ENCODE results near the gene ARMCX1.

ARMCX1 gene

DNA sequence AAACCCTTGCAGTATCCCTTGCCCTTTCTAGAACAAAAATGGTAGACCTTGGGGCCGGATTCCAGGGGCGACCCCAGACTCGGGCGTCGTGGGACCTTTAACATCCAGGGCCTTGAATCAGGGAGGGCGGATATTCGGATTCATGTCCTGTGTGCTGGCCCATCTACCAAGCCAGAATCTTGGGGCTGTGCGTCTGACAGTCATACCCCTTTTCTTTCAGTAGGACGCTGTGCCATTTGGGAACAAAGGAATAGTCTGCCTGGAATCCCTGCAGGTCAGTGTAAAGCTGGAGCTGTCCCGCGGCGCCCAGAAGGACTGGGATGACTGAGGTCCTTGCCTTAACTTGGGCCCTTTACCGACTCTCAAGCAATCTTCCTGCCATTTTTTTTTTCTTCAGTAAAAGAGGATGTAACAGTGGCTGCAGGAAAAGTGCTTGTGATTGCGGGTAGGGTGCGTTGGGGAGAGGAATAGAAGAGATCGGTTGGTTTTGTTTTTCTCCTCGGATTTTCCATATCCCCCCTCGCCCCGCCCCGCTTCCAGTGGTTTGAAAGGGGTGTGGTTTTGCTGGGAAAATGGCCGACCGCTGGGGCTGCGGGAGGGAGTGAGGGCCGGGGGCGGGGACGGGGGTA, 518 bp downstream of the ARMCX1 start:
- no peaks in the 10 kb centered on the region for H3K4me1 ChIP-seq (ENCODE audit: control insufficient read depth, insufficient read depth, low read length)
- ChIA-PET POLR2A (no interaction called here), CTCF (no interaction called here)
- no peak overlapping the region for H3K27ac ChIP-seq (ENCODE audit: extremely low read depth, low read depth, low read length)
- no peaks in the 10 kb centered on the region for H3K9me3 ChIP-seq (ENCODE audit: control insufficient read depth, insufficient read depth, low read depth, low read length)
- TF ChIP-seq, protein P1, sequence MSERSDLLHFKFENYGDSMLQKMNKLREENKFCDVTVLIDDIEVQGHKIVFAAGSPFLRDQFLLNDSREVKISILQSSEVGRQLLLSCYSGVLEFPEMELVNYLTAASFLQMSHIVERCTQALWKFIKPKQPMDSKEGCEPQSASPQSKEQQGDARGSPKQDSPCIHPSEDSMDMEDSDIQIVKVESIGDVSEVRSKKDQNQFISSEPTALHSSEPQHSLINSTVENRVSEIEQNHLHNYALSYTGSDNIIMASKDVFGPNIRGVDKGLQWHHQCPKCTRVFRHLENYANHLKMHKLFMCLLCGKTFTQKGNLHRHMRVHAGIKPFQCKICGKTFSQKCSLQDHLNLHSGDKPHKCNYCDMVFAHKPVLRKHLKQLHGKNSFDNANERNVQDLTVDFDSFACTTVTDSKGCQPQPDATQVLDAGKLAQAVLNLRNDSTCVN (tag by site-specific recombination; optimal IDR thresholded peaks at IDR 0.05), result no peak
- TF ChIP-seq OSR2 (tag by site-specific recombination; IDR thresholded peaks at IDR 0.05) (no peak), ZNF785 (tag by site-specific recombination; IDR thresholded peaks at IDR 0.05) (no peak), ZNF248 (tag by site-specific recombination; IDR thresholded peaks at IDR 0.05) (no peak), RBAK (tag by site-specific recombination; IDR thresholded peaks at IDR 0.05) (no peak)
- peak overlapping the region; percentile 10 for H3K4me3 ChIP-seq (ENCODE audit: low read depth, low read length)
- no peaks in the 10 kb centered on the region for H3K36me3 ChIP-seq (ENCODE audit: control insufficient read depth in 2 of 2, insufficient read depth in 1 of 2, low read length in 2 of 2)

GRCh38 chrX:101551380-101551767, 1.0 kb downstream of the ARMCX1 start:
- TF ChIP-seq ZNF521 (tag by site-specific recombination; IDR thresholded peaks at IDR 0.05) (no peak), ZNF610 (tag by site-specific recombination; IDR thresholded peaks at IDR 0.05; ENCODE audit: borderline replicate concordance) (no peak)
- POLR2A ChIA-PET, result no interaction called here
- no peak overlapping the region; the same call in 1 of the 2 replicates for H3K4me3 ChIP-seq (ENCODE audit: low read depth, low read length)
- CTCF ChIA-PET, result no interaction called here
- H3K27ac ChIP-seq (ENCODE audit: extremely low read depth, low read depth, low read length), result no peak overlapping the region
- H3K36me3 ChIP-seq (ENCODE audit: control insufficient read depth in 2 of 2, insufficient read depth in 1 of 2, low read length in 2 of 2), result no peaks in the 10 kb centered on the region
- H3K9me3 ChIP-seq (ENCODE audit: control insufficient read depth, insufficient read depth, low read depth, low read length), result no peaks in the 10 kb centered on the region
- no peaks in the 10 kb centered on the region for H3K4me1 ChIP-seq (ENCODE audit: control insufficient read depth, insufficient read depth, low read length)

GRCh38 chrX:101552714-101553113, 2.4 kb downstream of the ARMCX1 start:
- H3K4me1 ChIP-seq (ENCODE audit: control insufficient read depth, insufficient read depth, low read length), result no peaks in the 10 kb centered on the region
- H3K9me3 ChIP-seq (ENCODE audit: control insufficient read depth, insufficient read depth, low read depth, low read length), result no peaks in the 10 kb centered on the region
- TF ChIP-seq ZXDB (tag by site-specific recombination; IDR thresholded peaks at IDR 0.05) (no peak), ZNF548 (tag by site-specific recombination; IDR thresholded peaks at IDR 0.05) (no peak), ZNF10 (tag by site-specific recombination; IDR thresholded peaks at IDR 0.05) (no peak), ZNF138 (tag by site-specific recombination; IDR thresholded peaks at IDR 0.05; ENCODE audit: borderline replicate concordance) (no peak), ZNF292 (tag by site-specific recombination; IDR thresholded peaks at IDR 0.05; ENCODE audit: borderline replicate concordance, low read depth) (no peak), RBAK (tag by site-specific recombination; IDR thresholded peaks at IDR 0.05) (no peak), ZIC2 (tag by site-specific recombination; IDR thresholded peaks at IDR 0.05) (no peak), OVOL3 (tag by site-specific recombination; IDR thresholded peaks at IDR 0.05) (no peak), ZNF76 (tag by site-specific recombination; IDR thresholded peaks at IDR 0.05; ENCODE audit: borderline replicate concordance, low read depth) (no peak), SALL2 (tag by site-specific recombination; IDR thresholded peaks at IDR 0.05; ENCODE audit: borderline replicate concordance) (no peak), ZNF621 (tag by site-specific recombination; IDR thresholded peaks at IDR 0.05) (no peak)
- no peak overlapping the region for H3K4me3 ChIP-seq (ENCODE audit: low read depth, low read length)
- H3K36me3 ChIP-seq (ENCODE audit: control insufficient read depth in 2 of 2, insufficient read depth in 1 of 2, low read length in 2 of 2), result no peaks in the 10 kb centered on the region
- H3K27ac ChIP-seq (ENCODE audit: extremely low read depth, low read depth, low read length), result no peak overlapping the region
- ChIA-PET POLR2A (no interaction called here), CTCF (no interaction called here)

DNA sequence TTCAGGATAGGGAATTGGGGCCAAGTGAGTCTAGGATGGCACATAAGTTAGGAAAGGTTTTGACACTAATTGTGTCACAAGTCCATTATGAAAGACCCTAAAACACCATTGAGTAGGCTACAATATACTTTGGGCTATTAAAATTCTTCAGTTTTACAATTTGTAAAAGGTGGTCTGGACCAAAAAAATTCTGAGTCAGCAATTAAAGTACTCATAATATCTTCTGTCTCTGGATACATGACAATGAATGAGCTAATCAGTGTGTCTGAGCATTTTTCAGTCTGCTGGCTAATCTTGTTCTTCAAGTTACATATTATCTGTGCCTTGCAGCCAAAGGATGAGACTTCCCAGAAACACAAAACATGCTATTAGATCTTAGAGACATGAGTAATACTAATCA, 14.3 kb downstream of the ARMCX1 start:
- H3K27ac ChIP-seq (ENCODE audit: extremely low read depth, low read depth, low read length), result no peak overlapping the region
- H3K36me3 ChIP-seq (ENCODE audit: control insufficient read depth in 2 of 2, insufficient read depth in 1 of 2, low read length in 2 of 2), result no peaks in the 10 kb centered on the region
- CTCF ChIA-PET, result interaction anchor here (0.5 kb wide), 1 partner anchor 241 kb away, joined by 4 read pairs; no protein-coding TSS in a partner anchor
- no peak overlapping the region for H3K4me3 ChIP-seq (ENCODE audit: low read depth, low read length)
- no peaks in the 10 kb centered on the region for H3K4me1 ChIP-seq (ENCODE audit: control insufficient read depth, insufficient read depth, low read length)
- H3K9me3 ChIP-seq (ENCODE audit: control insufficient read depth, insufficient read depth, low read depth, low read length), result no peaks in the 10 kb centered on the region; the same call in 1 of the 2 replicates
- POLR2A ChIA-PET, result no interaction called here
- TF ChIP-seq, protein P2, sequence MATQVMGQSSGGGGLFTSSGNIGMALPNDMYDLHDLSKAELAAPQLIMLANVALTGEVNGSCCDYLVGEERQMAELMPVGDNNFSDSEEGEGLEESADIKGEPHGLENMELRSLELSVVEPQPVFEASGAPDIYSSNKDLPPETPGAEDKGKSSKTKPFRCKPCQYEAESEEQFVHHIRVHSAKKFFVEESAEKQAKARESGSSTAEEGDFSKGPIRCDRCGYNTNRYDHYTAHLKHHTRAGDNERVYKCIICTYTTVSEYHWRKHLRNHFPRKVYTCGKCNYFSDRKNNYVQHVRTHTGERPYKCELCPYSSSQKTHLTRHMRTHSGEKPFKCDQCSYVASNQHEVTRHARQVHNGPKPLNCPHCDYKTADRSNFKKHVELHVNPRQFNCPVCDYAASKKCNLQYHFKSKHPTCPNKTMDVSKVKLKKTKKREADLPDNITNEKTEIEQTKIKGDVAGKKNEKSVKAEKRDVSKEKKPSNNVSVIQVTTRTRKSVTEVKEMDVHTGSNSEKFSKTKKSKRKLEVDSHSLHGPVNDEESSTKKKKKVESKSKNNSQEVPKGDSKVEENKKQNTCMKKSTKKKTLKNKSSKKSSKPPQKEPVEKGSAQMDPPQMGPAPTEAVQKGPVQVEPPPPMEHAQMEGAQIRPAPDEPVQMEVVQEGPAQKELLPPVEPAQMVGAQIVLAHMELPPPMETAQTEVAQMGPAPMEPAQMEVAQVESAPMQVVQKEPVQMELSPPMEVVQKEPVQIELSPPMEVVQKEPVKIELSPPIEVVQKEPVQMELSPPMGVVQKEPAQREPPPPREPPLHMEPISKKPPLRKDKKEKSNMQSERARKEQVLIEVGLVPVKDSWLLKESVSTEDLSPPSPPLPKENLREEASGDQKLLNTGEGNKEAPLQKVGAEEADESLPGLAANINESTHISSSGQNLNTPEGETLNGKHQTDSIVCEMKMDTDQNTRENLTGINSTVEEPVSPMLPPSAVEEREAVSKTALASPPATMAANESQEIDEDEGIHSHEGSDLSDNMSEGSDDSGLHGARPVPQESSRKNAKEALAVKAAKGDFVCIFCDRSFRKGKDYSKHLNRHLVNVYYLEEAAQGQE (tag by site-specific recombination; IDR thresholded peaks at IDR 0.05), result no peak
- TF ChIP-seq ZNF302 (tag by site-specific recombination; IDR thresholded peaks at IDR 0.05; ENCODE audit: low read depth), result no peak
- TF ChIP-seq ZNF596 (tag by site-specific recombination; IDR thresholded peaks at IDR 0.05), result no peak
- TF ChIP-seq ZBTB7A (tag by site-specific recombination; IDR thresholded peaks at IDR 0.05; ENCODE audit: low read depth), result no peak
- TF ChIP-seq, protein P3, sequence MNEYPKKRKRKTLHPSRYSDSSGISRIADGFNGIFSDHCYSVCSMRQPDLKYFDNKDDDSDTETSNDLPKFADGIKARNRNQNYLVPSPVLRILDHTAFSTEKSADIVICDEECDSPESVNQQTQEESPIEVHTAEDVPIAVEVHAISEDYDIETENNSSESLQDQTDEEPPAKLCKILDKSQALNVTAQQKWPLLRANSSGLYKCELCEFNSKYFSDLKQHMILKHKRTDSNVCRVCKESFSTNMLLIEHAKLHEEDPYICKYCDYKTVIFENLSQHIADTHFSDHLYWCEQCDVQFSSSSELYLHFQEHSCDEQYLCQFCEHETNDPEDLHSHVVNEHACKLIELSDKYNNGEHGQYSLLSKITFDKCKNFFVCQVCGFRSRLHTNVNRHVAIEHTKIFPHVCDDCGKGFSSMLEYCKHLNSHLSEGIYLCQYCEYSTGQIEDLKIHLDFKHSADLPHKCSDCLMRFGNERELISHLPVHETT (tag by site-specific recombination; IDR thresholded peaks at IDR 0.05), result no peak
- no peak for TF ChIP-seq ZNF24 (tag by site-specific recombination; IDR thresholded peaks at IDR 0.05)
- TF ChIP-seq ZNF23 (tag by site-specific recombination; IDR thresholded peaks at IDR 0.05; ENCODE audit: borderline replicate concordance), result no peak
